Choroid plexus epithelial cell (primary cell): ENCODE data around the gene ART3.

ENCODE experiments used
- DNase-seq: peaks from one replicate; pipeline ENCODE4 v3.0.0-alpha.2; 2010; ENCODE audit warnings: low read depth
- H3K4me3 ChIP-seq: 2 replicates; pipeline ENCODE4 v1.5.1; 2011; ENCODE audit warnings: low read depth, mild to moderate bottlenecking, control low read depth, low read length, moderate library complexity
- TF ChIP-seq, protein P1 (sequence below): conservative IDR thresholded peaks from 2 replicates; pipeline ENCODE4 v1.5.1; 2011; ENCODE audit warnings: low read depth, mild to moderate bottlenecking, control low read depth, inconsistent platforms, low read length, moderate library complexity

The ART3 gene

DNA sequence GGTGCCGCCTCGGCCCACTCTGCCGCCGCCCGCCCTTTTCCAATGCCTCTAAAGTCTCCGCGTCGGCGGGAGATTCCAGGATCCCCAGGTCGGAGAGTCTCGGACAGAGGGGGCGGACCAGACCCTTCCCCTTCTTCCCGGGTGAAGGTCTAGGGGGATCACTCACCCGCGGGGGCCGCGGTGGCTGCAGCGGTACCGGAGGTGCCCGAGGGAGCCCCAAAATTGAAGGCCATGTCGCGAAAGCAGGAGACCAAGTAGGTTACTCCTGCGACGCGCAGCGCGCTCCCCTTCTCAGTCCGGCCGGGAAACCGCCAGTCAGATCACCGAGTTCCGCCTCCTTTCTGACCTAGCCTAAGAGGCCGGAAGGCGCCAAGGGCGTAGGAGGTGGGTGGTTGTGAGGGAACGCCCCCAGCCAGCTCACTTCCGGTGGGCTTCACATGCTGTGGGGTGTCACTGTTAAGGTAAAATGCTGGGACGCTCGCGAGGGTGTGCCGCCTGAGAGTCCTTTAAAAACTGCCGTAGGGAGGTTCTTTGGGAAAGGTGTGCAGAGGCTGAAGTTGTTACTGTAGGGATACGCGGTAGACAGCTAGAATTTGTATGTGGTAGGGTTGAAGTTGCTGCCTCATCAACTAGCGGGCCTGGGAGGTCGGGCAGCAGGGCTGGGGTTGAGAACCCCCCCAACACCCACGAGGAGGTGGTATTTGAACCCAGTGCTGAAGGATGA is 73.8 kb downstream of the ART3 start, which contains the start of gene NUP54:
Gene NUP54 (minus strand): TSS at position 256 of the 724 bp plus-strand sequence. CDS start 23 bp downstream, at position 233.
- peak; percentile 97 for DNase-seq

DNA sequence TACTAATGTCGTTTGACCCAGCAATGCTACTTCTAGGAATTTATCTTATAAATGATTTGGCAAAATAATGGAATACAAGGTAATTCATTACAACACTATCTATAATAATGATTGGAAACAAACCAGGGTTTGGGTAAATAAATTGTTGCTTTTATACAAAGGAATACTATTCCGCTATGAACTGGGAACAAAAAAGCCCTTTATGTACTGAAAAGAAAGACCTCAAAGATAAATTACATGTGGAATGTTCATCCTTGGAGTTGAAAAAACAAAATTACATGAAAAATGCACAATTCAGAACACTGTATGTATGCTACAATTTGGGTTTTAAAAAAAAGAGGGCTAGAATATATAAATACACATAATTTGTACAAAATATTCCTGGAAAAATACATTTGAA is 78.8 kb downstream of the ART3 start:
- no peak for DNase-seq
- H3K4me3 ChIP-seq, result no peak overlapping the region
- TF ChIP-seq, protein P1, sequence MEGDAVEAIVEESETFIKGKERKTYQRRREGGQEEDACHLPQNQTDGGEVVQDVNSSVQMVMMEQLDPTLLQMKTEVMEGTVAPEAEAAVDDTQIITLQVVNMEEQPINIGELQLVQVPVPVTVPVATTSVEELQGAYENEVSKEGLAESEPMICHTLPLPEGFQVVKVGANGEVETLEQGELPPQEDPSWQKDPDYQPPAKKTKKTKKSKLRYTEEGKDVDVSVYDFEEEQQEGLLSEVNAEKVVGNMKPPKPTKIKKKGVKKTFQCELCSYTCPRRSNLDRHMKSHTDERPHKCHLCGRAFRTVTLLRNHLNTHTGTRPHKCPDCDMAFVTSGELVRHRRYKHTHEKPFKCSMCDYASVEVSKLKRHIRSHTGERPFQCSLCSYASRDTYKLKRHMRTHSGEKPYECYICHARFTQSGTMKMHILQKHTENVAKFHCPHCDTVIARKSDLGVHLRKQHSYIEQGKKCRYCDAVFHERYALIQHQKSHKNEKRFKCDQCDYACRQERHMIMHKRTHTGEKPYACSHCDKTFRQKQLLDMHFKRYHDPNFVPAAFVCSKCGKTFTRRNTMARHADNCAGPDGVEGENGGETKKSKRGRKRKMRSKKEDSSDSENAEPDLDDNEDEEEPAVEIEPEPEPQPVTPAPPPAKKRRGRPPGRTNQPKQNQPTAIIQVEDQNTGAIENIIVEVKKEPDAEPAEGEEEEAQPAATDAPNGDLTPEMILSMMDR, result no peak

More for the DNA sequence above, 73.8 kb downstream of the ART3 start, which contains the start of gene NUP54:
- H3K4me3 ChIP-seq, result peak within 1 kb of the TSS; percentile 94
- TF ChIP-seq, protein P1, result no peak

DNA sequence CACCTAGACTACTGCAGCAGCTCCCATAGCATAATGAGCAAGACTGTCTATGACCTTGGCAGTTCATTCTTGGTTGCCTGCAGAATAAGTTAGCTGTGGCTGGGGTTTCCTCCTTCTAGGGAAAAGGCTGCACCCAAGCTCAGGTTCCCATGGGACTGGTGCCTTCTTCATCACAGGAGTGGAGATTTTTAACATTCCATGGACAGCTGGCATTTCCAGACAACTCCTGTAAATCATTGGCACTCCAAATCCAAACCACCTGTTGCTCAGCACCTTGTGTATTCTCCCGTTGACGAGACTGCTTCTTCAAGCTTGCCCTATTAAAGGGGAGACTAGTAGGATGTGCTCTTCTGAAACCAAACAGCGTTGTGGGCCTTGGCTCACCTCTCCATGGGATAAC is 81.5 kb downstream of the ART3 start:
- DNase-seq, result no peak
- H3K4me3 ChIP-seq, result no peak overlapping the region
- TF ChIP-seq, protein P1, result no peak

DNA sequence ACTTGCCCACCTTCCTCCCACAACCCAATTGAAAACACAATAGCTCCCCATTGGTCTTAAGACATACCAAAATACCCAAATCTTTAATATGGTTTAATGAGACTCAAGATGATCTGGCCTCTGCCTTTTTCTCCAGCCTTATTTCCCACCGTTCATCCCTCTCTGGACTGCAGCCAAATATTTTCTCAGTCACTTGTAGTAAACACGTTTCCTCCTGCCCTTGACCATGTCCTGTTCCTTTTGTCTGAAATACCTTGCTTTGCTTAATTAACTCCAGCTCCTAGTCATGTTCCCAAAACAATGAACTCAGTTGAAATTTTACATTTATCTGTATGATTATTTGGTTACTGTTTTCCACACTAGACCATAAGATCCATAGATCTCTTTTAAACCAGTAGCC is 82.1 kb downstream of the ART3 start:
- TF ChIP-seq, protein P1, result no peak
- H3K4me3 ChIP-seq, result no peak overlapping the region
- peak; percentile 53 for DNase-seq

DNA sequence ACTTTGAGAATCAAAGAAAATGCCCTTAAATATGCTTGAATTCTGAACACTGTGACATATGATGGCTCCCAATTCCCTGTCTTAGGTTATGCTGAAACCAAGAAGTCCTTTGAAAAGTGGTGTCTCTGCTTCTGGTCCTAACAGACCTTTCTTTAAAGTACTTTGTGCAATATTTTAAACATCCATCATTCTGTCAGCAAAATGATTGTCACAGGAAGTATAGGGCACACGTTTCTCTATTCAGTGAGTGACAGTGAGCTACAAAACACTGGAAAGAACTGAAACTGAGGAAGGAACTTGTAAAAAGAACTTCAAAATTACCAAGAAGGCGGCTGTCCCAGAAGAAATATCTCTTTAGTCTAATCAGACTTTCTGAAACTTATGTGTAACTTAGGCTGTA is 85.8 kb downstream of the ART3 start:
- TF ChIP-seq, protein P1, result no peak
- no peak for DNase-seq
- no peak overlapping the region for H3K4me3 ChIP-seq
